Measurements from ENCODE around the gene ADAMTS2.

ADAMTS2 gene

DNA sequence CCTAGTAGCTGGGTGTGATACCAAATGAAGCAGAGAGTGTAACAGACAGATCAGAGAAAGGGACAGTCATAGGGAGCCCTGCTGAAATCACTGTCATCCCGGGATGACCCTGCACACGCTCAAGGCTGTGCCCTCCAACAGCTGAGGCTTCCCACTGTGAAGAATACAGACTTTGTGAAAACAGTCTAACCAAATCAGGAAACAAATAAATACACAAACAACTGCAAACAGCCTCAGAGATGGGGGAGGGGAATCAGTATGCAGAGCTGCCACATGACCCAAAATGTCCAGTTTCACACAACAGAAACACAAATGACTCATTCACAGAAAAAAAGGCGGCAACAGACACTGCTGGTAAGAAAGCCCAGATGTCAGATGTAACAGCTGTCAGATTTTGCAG lies 101.9 kb downstream of the ADAMTS2 start:
- DNase-seq = no peak

DNA sequence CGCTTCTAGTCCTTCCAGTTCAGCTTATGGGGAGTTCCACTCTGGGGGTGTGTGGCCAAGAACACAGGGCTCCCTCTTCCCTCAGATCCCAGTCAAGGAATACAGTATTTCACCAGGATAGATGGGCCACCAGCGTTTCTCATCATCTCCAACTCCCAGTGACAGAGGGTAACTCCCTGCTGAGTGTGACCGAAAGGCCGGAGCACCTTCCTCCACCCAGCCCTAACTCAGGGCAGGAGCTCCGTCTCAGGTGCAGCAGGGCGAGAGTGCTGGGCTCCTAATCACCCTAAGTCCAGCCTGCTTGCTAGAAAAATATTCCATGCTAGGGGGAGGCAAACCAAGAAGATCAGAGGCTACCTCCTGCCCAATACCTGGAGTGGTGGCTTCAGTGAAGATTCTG lies 102.6 kb downstream of the ADAMTS2 start:
- DNase-seq = no peak

GRCh38 chr5:179241764-179242370 lies 103.4 kb downstream of the ADAMTS2 start:
- DNase-seq = no peak

DNA sequence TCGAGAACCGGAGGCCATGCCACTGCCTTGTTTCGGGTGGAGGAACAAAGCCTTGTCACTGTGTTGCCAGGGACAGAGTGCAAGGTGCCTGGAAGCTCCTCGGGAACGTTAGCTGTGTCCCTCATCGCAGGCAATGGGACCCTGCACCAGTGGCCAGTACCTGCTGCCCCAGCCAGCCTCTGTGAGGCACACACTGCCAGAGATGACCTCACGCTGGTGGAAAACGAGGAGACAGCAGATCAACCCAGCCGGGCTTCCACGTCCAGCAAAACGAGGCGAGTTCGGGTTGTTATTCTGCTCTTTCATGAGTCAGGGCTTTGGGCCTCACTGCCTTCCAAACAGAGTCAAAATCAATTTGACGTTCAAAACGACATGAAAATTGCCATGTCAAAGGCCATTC lies 104.1 kb downstream of the ADAMTS2 start:
- no peak for DNase-seq

DNA sequence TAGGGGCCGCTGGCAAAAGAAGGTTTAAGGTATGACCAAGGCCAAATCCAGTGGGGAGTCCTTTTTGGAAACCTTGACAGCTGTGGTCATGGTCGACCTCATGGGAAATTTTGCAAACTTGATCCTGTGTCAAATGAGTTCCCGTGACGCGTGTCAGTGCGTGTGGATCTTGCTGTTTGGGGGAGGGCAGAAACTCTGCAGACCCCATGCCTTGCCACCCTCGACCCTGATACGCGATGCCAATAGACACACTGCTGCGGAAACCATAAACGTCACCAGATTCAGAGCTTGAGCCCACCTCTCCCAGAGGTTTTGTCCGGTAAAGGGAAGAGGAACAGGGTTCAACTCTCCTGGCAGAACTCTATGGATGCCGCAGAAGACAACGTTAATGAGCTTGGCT lies 104.7 kb downstream of the ADAMTS2 start:
- no peak for DNase-seq

GRCh38 chr5:179239256-179240135 lies 105.8 kb downstream of the ADAMTS2 start:
- DNase-seq = no peak

DNA sequence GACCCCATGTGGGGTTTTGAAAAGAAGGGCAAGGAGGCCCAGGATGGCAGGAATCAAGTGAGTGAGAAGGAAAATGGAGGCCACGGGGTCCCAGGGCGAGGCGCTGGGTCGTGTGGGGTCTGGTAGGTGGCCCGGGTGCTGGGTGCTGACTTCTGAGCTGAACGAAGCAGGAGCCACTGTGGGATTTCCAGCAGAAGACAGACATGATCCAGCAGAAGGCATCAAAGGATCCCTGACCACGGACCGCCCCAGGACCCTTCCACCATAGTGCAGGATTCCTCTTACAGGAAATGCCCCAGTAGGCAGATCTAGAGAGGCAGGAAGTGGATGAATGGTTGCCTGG lies 106.7 kb downstream of the ADAMTS2 start:
- no peak for DNase-seq

GRCh38 chr5:179237770-179238627 lies 107.3 kb downstream of the ADAMTS2 start:
- no peak for DNase-seq

- DNase-seq = no peak
Observed at GRCh38 chr5:179235416-179236400, 109.6 kb downstream of the ADAMTS2 start.

DNA sequence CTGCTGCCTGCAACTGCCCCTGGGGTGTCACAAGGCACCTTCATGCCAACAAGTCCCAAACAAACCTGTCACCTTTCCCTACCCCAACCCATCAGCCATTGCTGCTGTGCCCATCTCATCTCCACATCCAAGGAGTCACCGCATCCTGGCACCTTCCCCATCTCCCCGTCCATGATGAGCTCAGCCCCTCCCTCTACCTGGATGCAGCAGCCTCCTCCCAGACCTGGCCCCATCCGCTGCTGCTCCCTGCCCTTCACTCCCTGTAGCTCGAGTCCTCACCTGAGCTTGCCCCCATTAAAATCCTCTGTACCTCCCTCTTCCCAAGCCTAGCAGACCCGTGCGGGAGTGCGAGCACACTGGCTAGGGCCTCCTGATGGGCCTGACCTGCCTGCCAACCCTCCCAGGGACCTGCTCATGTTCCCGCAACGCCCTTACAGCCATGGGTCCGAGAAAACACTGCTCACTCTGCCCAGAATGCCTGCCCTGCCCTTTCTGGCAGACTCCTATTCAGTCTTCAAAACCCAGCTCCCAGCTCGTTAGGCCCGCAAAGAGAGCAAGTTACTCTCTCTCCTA lies 110.6 kb downstream of the ADAMTS2 start:
- no peak for DNase-seq

DNA sequence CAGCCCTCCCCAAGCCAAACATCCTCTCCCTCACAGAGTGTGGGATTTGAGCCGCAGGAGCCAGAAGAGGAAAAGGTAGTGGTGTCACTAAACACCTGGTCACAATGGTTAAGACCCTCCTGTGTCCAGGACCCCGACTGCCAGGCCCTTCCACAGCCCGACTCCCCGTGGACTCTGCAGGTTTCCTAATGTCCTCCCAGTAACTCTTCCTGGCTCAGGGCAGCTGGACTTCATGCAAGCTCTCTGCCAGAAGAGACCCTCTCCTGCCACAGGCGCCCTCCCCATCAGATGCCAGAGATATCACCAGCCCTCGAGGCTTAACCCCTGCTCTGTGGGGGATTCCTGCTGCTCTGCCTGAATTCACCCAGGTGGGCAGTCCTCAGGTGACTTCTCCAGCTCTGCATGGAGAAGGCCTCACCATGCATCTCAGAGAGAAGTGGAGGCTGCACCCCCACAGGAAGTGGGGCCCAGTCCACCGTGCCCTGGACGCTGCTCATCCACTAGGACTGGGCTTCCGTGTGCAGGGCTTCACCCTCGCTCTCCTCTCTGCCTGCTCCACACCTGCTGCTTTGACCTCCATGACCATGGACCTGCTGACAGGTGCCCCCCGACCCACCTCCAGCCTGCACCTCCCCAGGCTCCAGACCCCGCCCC lies 111.2 kb downstream of the ADAMTS2 start:
- DNase-seq = no peak

DNA sequence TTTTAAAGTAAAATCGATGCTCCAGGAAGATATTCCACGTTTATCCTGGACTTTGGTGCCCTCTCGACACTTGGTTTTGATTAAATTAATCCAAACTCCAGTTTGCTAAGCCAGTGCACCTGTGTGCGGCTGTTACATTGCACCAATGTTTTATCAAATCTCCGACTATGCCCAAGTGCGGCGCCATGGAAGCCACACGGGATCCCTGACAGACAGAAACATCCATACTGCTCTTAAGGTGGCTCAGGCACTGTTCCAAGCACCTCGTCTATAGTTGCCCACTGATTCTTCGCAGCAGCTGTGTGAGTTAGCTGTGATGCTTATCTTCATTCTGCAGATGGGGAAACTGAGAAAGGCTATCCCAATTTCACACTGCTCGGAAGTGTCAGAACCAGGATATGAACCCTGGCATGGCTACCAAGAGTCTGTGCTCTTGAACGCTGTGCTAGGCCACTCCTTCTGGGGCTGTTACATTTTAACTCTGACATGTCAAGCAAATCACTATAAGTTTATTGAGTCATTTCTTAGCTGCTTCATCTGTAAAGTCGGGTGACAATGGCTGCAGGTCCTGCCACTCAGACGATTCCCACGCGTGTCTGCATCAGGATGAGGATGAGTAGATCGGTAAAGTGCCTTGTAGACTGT lies 113.0 kb downstream of the ADAMTS2 start:
- DNase-seq = no peak

- DNase-seq = no peak
Observed at GRCh38 chr5:179231309-179231708, 114.0 kb downstream of the ADAMTS2 start.

DNA sequence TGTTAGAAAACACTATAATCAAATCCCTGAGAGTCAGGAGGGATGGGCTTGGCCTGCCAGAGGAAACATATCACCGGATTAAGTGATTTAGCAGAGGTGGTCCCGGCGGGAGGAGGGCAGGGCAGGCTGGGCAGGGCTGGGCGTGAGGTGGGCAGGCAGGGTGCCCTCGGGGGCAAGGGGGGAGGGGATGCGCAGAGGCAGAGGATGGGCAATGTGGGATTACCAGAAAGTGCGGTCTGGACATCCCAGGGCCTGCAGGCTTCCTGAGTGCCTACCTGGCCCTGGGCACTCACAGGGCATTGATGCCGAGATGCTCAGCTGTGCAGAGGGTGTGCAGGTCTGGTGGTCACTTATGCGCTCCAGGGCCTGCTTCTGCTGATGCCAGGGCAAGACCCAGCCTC lies 115.2 kb downstream of the ADAMTS2 start:
- DNase-seq = no peak

GRCh38 chr5:179229331-179229831 lies 115.9 kb downstream of the ADAMTS2 start:
- DNase-seq = no peak

GRCh38 chr5:179228341-179229121 lies 116.7 kb downstream of the ADAMTS2 start:
- no peak for DNase-seq

DNA sequence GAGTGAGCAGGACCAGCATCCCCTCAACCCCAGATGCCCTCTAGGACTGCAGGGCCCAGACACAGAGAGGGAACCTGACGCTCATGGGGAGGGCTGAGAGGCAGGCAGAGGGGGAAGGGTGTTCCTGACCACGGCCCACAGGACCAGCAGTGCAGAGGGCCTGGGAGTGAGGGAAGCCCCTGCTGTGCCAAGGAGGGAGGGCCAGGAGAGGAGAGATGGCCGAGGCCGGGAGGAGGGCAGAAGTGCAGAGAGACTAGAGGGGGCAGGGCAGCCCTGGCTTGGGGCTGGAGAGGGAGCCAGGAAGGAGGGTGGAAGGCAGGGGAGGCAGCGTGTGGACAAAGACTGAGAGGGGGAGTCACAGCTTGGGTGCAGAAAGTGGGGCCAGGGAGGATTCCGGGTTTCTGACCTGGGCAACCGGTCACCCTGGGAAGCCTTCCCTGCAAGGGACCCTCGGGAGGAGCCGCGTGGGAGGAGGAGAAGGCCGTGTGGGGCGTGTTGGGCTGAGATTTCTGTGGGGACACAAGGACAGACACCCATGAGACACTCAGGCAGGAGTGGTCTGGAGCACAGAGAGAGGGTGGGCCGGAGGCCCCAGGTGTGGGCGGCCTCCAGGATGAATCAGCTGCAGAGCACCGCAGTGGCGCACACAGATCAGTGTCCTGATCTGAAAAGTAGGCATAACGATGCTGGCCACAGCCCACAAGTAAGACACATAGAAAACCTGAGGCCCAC lies 117.5 kb downstream of the ADAMTS2 start:
- DNase-seq = no peak

- no peak for DNase-seq
Observed at GRCh38 chr5:179227229-179227579, 118.1 kb downstream of the ADAMTS2 start.

GRCh38 chr5:179226696-179227095 lies 118.6 kb downstream of the ADAMTS2 start:
- no peak for DNase-seq

Measured in NCI-H2107 (cell line).